Activated gamma-delta T cell (primary cell): ENCODE data around the gene LRRC26.

Source experiments
- DNase-seq: peaks from one replicate; lab custom pipeline; 2025; lab: John Stamatoyannopoulos, UW
- total RNA-seq, 2 donors: gene quantifications; one replicate each; lab custom pipeline; 2026; lab: John Stamatoyannopoulos, UW

Gene LRRC26, protein sequence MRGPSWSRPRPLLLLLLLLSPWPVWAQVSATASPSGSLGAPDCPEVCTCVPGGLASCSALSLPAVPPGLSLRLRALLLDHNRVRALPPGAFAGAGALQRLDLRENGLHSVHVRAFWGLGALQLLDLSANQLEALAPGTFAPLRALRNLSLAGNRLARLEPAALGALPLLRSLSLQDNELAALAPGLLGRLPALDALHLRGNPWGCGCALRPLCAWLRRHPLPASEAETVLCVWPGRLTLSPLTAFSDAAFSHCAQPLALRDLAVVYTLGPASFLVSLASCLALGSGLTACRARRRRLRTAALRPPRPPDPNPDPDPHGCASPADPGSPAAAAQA
- total RNA-seq = 0 reads per million in 2 donors

GRCh38 chr9:137169896-137170358 is at the start of gene LRRC26:
Gene LRRC26, minus strand, starts transcription at chr9:137170051. Its CDS starts 108 bp downstream, at chr9:137169943.
- DNase-seq = no peak

DNA sequence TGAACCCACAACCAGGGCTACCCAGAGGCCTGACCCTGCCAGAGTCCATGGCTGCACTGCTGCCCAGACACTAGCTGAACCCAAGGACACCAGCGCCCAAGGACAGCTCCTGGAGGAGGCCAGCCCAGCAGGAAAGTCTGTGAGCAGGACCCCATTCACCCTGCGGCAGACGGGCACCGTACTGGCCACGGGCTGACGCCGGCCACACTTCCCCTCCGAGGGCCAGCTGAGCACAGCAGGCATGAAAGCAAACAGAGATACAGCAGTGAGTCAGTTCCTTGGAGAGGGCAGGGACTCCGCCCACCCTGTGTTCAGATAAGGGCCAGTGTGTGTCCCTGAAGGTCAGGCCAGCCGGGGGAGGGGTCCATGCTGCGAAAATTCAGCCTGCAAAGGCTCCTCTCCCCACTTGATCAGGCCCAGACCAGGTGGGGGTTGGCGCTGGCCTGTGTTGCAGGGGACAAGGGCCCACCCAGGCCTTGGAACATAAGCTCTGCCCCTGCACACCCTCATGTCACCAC is 49.0 kb upstream of the LRRC26 start:
- no peak for DNase-seq

- no peak for DNase-seq
These were observed 48.4 kb upstream of the LRRC26 start for GRCh38 chr9:137218212-137218753.

GRCh38 chr9:137217276-137218211 is 47.7 kb upstream of the LRRC26 start:
- DNase-seq = no peak

- no peak for DNase-seq
These were observed 46.5 kb upstream of the LRRC26 start for GRCh38 chr9:137216188-137216965.

GRCh38 chr9:137215196-137215986 is 45.5 kb upstream of the LRRC26 start:
- no peak for DNase-seq

DNA sequence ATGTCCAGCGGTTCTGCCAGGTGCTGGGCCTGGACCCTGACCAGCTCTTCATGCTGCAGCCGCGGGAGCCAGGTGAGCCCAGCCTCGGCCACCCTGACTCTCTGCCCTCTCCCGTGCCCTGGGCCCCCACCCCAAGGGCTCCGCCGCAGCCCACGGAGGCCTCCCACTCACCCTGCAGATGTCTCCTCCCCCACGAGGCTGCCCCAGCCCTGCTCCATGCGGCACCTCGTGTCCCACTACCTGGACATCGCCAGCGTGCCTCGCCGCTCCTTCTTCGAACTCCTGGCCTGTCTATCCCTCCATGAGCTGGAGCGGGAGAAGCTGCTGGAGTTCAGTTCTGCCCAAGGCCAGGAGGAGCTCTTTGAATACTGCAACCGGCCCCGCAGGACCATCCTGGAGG is 44.8 kb upstream of the LRRC26 start:
- no peak for DNase-seq

- no peak for DNase-seq
These were observed 43.6 kb upstream of the LRRC26 start for GRCh38 chr9:137213160-137214060.

GRCh38 chr9:137212520-137212919 is 42.7 kb upstream of the LRRC26 start:
- DNase-seq = no peak

- no peak for DNase-seq
These were observed 41.7 kb upstream of the LRRC26 start for GRCh38 chr9:137211532-137211931.

DNA sequence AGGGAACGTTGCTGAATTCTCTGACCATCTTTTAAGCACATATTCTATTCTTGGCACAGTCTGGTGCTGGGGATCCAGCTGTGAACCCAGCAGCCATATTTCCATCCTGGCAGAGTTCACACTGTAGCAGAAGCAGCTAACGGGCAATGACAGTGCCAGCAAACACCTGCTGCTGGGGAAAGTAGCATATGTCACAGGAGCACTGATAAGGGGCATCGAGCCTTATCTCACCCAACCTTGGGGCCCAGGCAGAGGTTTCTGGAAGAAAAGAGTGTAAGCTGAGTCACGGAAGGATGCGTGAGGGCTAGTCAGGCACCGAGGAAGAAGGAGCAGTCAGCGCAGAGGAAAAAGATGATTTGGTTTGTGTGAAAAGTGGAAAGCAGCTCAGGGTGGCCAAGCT is 36.8 kb upstream of the LRRC26 start:
- DNase-seq = no peak

DNA sequence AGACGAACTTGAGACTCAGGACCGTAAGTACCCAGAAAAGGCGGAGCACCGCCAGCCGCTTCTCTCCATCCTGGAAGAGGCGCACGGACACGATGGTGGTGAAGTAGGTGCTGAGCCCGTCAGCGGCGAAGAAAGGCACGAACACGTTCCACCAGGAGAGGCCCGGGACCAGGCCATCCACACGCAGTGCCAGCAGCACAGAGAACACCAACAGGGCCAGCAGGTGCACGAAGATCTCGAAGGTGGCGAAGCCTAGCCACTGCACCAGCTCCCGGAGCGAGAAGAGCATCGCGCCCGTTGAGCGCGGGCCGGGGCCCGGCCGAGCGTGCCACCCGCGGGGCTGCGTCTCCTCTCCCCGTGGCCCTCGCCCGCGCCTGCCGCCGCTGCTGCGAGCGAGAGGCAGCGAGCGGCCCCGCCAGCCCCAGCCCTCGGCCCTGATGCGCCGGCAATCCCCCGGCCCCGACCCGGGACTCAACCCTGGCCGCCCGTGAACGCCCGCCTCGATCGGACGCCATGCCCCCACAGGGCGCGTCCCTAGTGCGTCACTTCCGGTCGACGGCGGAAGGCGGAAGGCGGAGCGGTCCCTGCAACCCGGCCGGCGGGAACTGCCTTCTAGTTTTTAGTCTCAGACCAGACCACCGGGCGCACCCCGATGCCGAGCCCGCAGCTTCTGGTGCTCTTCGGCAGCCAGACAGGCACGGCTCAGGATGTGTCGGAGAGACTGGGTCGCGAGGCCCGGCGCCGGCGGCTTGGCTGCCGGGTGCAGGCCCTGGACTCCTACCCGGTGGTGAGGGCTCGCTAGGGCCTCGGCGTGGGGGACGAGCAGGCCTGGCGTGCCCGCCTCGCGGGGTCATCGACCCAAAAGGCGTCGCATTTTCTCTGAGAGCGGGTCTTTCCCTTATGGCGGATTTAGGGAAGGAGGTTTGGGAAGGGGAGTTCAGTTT is 35.5 kb upstream of the LRRC26 start, which contains the start of the genes NDOR1 and TMEM203:
TSS of gene NDOR1 (plus strand) at position 575 of the 944 bp plus-strand sequence. CDS start at position 653, 78 bp downstream.
TSS of gene TMEM203 (minus strand) at position 523 of the 944 bp plus-strand sequence. CDS start at position 289, 234 bp downstream.
- peak; percentile 92 for DNase-seq

DNA sequence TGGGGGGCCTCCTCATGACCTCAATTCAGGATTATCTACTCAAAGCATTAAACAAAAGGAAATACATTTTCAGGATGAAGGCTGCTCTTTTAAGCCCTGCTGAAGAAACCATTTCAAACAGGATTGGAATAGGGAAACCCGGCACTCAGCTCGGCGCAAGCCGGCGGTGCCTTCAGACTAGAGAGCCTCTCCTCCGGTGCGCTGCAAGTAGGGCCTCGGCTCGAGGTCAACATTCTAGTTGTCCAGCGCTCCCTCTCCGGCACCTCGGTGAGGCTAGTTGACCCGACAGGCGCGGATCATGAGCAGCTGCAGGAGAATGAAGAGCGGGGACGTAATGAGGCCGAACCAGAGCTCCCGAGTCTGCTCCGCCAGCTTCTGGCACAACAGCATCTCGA is 34.9 kb upstream of the LRRC26 start:
- DNase-seq = no peak

- no peak for DNase-seq
These were observed 33.1 kb upstream of the LRRC26 start for GRCh38 chr9:137202966-137203365.

- no peak for DNase-seq
These were observed 31.5 kb upstream of the LRRC26 start for GRCh38 chr9:137201205-137201868.

- peak; percentile 89 for DNase-seq
These were observed 30.7 kb upstream of the LRRC26 start, which contains the start of gene TPRN for GRCh38 chr9:137200311-137201204. Gene TPRN, minus strand, starts transcription at chr9:137200741. Its CDS starts 30 bp downstream, at chr9:137200711.
